ENCODE results near the gene PIGO.

The PIGO gene

GRCh38 chr9:35106343-35106730 is 9.9 kb upstream of the PIGO start:
- DNase-seq (ENCODE audit: low read depth), result no peak

GRCh38 chr9:35105571-35106342 is 9.4 kb upstream of the PIGO start:
- DNase-seq (ENCODE audit: low read depth), result no peak

DNA sequence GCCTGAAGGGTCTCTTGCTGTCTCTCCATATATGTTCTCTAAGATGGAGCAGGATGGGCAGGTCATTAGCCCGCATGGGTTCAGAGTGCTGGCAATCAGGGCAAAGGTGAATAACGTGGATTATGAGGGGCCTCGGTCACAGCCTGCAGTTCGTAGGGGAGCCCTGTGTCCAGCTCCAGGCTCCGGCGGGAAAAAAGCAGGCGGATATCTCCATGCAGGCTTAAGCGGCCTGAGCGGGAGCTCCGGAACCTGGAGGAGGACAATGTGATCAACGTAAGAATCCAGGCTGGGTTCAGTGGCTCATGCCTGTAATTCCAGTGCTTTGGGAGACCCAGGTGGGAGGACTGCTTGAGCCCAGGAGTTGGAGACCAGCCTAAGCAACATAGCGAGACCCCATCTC is 8.7 kb upstream of the PIGO start:
- no peak for DNase-seq (ENCODE audit: low read depth)

DNA sequence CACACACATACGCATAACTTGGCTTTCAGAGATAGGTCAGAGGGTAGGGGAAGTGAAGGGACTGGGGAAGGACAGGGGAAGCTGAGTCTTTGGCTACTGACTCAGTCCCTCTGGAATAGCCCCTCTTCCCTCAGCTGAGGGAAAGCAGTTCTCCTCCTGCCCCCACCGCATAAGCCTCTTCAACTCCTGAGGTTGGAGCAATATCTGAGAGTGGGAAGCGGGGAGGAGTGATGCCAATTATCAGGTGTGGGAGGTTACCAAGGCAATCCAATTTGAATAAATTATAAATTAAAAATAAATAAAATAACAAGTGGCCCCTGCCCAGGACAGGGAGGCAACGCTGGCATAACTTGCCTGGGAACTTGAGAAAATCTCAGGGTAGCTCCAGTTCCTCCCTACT is 8.2 kb upstream of the PIGO start:
- no peak for DNase-seq (ENCODE audit: low read depth)

DNA sequence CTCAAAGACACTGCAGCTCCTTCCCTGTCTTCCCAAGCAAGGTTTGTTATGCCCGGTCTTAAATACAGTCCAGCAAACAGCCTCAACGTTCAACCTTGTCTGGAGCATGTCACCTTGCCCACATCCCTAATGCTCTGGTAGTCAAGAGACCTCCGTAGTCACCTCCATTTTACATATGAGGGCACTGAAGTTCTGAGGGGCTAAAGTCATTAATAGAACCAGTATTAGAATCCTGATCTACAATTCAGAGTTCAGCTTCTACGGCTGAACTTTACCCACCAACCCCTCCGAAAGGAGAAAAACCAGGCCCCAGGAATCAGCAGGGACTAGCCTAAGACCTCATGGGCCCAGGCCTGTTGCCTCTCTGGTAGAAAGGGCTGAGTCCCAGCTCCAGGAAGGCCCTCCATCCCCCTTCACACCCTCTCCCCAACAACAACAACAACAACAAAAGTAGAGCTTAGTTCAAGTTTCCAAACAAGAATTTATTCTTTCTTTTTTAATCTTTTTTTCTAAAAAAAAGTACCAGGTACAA is 7.3 kb upstream of the PIGO start:
- no peak for DNase-seq (ENCODE audit: low read depth)

DNA sequence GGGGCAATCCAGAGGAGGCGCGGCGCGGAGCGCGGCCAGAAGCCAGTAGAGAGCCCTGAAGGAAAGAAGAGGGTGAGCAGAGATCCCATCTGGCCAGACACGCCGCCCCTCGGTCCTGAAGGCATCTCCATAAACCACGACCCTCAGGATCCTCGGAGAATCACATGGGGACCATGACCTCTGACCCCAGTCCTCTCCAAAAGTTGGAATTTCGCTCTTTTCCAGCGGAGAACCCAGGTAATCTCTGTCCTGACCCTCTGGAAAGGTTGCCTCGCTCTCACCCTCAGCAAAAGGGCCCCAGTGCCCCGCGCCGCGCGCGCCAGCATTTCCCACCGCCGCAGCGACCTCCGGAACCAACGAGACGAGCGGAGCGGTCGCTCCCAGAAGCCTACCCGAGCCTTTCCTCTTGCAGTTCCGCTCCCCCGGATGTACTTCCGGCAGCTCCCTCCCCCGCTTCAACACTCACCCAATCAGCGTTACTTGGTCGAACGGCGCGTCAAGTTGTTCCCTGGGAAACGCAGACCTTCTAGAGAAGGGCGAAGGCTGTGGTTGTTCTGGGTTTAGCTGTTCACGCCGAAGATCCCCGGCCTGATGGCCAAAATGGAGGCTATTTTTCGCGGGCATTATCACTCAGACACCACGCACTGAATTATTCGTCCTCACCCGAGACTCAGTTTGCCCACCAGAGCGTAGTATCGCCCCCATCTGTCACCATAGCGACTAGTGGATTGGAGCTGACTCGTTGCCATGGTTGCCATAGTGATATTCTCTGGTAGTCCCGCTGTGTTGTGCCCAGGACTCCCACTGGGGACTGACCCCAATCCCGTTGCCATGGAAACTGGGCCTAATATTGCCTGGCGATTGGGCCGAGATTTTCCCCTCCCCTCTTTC is 6.6 kb upstream of the PIGO start, which contains the start of gene STOML2:
Gene STOML2 (minus strand): TSS at position 363 of the 891 bp plus-strand sequence. CDS start 37 bp downstream, at position 326.
- peak; percentile 98 for DNase-seq (ENCODE audit: low read depth)

- peak; percentile 20 for DNase-seq (ENCODE audit: low read depth)
Observed at GRCh38 chr9:35102465-35102768, 6.0 kb upstream of the PIGO start.

- DNase-seq (ENCODE audit: low read depth), result no peak
Observed at GRCh38 chr9:35097573-35097972, 1.2 kb upstream of the PIGO start.

- no peak for DNase-seq (ENCODE audit: low read depth)
Observed at GRCh38 chr9:35091536-35091935, 4.9 kb downstream of the PIGO start.

DNA sequence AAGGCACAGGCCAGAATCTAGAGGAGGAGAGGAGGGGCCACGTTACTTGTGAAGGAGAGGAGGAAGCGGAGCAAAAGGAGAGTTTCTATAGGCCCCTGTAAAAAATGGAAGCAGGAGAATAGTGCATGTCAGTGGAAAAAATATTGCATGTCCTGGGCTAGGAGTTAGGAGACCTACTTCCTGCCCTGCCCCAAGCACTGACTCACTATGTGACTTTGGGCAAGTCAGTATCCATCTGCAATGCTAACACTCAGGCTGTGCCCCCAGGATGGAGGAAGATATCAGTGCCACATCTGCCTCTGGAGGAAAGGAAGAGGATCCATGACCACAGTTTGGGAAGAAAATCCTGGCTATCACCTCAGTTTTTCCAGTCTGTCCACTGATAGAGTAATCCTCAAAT is 7.0 kb downstream of the PIGO start:
- DNase-seq (ENCODE audit: low read depth), result no peak

DNA sequence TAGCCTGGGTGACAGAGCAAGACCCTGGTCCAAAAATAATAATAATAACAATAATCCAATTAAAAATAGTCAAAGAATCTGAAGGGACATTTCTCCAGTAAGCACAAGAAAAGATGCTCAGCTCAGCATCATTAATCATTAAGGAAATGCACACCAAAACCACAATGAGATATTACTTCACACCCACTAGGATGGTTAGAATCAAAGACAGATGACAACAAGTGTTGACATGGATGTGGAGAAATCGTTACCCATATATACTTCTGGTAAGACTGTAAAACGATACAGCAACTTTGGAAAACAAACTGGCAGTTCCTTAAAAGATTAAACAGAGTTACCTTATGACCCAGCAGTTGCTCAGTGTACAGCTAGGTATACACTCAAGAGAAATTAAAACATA is 11.3 kb downstream of the PIGO start:
- DNase-seq (ENCODE audit: low read depth), result no peak

- DNase-seq (ENCODE audit: low read depth), result peak; percentile 95
Observed at GRCh38 chr9:35079426-35080341, 16.7 kb downstream of the PIGO start, which contains the start of gene FANCG. Gene FANCG, minus strand, starts transcription at chr9:35079942. Its CDS starts 418 bp downstream, at chr9:35079524.

GRCh38 chr9:35079041-35079425 is 17.4 kb downstream of the PIGO start:
- DNase-seq (ENCODE audit: low read depth), result no peak

- DNase-seq (ENCODE audit: low read depth), result no peak
Observed at GRCh38 chr9:35078066-35078465, 18.3 kb downstream of the PIGO start.

DNA sequence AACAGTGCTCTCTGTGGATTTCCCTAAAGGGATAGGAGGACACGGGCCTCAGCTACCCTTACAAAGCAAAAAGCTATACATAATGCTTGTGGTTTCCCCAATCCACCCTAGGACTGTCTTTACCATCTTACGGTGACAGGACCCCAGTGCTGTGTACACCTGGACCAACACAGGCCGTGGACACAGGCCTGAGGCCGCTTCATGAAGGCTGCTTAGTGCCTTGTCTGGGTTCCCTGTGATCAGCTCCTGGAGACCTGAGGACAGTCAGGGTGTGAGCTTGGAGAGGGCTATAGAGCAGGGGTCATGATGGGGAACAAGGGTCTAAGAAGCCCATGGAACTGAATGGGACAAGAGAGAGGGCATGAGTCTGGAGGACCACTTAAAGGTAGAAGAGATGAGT is 19.5 kb downstream of the PIGO start:
- no peak for DNase-seq (ENCODE audit: low read depth)

GRCh38 chr9:35075358-35075757 is 21.0 kb downstream of the PIGO start:
- no peak for DNase-seq (ENCODE audit: low read depth)

- no peak for DNase-seq (ENCODE audit: low read depth)
Observed at GRCh38 chr9:35074791-35075190, 21.6 kb downstream of the PIGO start.

GRCh38 chr9:35074141-35074540 is 22.2 kb downstream of the PIGO start:
- DNase-seq (ENCODE audit: low read depth), result no peak

DNA sequence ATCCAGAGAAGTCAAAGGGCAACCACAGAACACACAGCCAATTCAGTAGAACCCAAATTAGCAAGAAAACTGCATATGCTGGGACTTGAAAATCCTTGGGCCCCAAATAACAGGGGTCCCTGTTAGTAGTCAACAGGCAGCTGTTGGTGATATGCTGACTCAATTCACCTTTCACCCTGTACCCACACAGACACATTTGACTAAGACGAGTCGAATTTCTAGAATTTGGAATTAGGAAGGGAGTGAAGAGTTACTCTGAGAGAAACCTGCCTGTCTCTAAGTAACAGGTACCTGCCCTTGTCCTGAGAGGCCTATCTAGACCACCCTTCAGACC is 23.1 kb downstream of the PIGO start:
- no peak for DNase-seq (ENCODE audit: low read depth)

DNA sequence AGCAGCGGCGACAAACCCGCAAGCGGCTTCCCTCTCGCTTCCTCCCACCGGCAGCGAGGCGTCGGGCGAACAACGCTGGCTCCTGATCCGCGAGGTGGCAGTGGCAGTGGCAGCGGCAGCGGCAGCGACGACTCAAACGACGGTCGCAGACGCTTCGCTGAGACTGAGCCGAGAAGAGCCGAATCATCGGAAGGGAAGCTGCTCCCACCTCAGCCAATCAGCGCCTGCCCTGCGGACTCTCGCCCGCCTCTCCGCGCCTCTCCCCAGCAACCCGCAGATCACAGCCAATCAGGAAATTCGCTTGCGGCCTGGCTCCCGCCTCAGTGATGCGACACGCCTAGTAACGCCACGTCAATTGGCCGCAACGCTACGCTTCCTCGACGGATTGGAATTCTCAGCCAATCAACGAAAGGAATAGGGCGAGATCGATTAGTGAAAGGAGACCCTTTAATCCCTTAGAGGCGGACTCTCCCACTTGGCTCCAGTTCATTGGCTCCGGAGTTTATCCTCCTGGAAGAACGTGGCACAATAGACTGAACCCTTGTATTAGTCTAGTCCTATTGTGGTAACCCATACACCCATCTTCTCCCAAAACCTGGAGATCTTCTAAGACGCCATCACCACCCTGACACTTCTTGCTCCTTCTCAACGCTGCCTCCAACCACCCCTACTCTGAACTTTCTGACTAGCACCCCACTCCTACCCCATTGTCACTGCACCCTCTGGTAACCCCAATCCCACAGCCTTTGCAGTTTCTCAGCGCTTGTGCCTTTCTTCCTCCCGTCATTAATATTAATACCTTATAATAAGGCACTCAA is 23.7 kb downstream of the PIGO start, which contains the start of gene VCP:
Gene VCP (minus strand): TSS at position 165 of the 818 bp plus-strand sequence. CDS start 272 bp downstream, outside the sequence.
- DNase-seq (ENCODE audit: low read depth), result peak; percentile 99
